A549 (cell line): Measurements from ENCODE around the gene GLE1. TPM values are rescaled to one million over a fixed set of nuclear protein-coding genes. Genes with fewer than 3 reads are reported as not detected.
A peak's percentile ranks its signal among the peaks of the same experiment; 100 is the strongest.

ENCODE experiments used
- ATAC-seq, 2 experiments: fragments of 200-7000 bp in 1 of 2; fragments of >200 bp in 1 of 2; cut with Nextera tagmentation in 1 of 2; cut with Tn5 transposase in 1 of 2; 3 replicates each; pipeline versions ENCODE4 v1.8.0 to v1.9.1; 2018 to 2020; ENCODE audit warnings: mild to moderate bottlenecking in 1 of 2, moderate library complexity in 1 of 2
- CTCF ChIA-PET: fragments of 300-600 bp; sonication (Branson Sonifier 250); formaldehyde crosslinking; extraction: SDS; loops from one replicate; lab custom pipeline; 2021; ENCODE audit warnings: antibody characterized with exemption, inconsistent platforms; lab: Yijun Ruan, JAX
- POLR2A ChIA-PET: fragments of 350-600 bp; formaldehyde crosslinking; extraction: SDS; loops from one replicate; lab custom pipeline; 2021; ENCODE audit warnings: antibody characterized with exemption, inconsistent platforms; lab: Yijun Ruan, JAX
- DNase-seq, 2 experiments: peaks; one replicate each; pipeline versions ENCODE4 v3.0.0 to v3.0.0-alpha.2; 2011 to 2016; ENCODE audit warnings: low read depth in 1 of 2, low spot score in 1 of 2
- FAIRE-seq: peaks from 2 replicates; lab custom pipeline; 2011; peaks lifted over from hg19 to GRCh38; lab: Jason Lieb, UNC
- H3K27ac ChIP-seq, 2 experiments: fragments of >200 bp; sonication (Bioruptor Twin); formaldehyde crosslinking; 3 replicates each; pipeline ENCODE4 v1.5.1; 2016 to 2017
- H3K4me1 ChIP-seq: fragments of >200 bp; sonication (Bioruptor Twin); formaldehyde crosslinking; 3 replicates; pipeline ENCODE4 v1.6.1; 2016
- H3K4me2 ChIP-seq: fragments of >200 bp; sonication (Bioruptor Twin); formaldehyde crosslinking; 3 replicates; pipeline ENCODE4 v1.6.1; 2016
- H3K4me3 ChIP-seq: fragments of >200 bp; sonication (Bioruptor Twin); formaldehyde crosslinking; 3 replicates; pipeline ENCODE4 v1.5.1; 2016
- H3K9me3 ChIP-seq: fragments of >200 bp; sonication (Bioruptor Twin); formaldehyde crosslinking; 3 replicates; pipeline ENCODE4 v1.6.1; 2016
- BHLHE40 ChIP-seq: IDR thresholded peaks from 2 replicates; pipeline ENCODE4 v1.6.1; 2012; ENCODE audit warnings: low read depth, low read length, inconsistent platforms
- CEBPB ChIP-seq, 2 experiments: fragments of >200 bp in 1 of 2; sonication (Bioruptor Twin) in 1 of 2; formaldehyde crosslinking in 1 of 2; IDR thresholded peaks; 2 replicates each; pipeline ENCODE4 v1.6.1; 2012 to 2016
- CHD2 ChIP-seq: fragments of 150-350 bp; IDR thresholded peaks from 2 replicates; pipeline ENCODE4 v1.6.1; 2014; ENCODE audit warnings: low read length; ENCODE audit not compliant: partially characterized antibody
- EP300 ChIP-seq, 2 experiments: fragments of >200 bp; sonication (Bioruptor Twin); formaldehyde crosslinking; IDR thresholded peaks; 2 replicates in 1 of 2; 3 replicates in 1 of 2; pipeline ENCODE4 v1.6.1; 2016 to 2017
- FOSL2 ChIP-seq, 2 experiments: fragments of 450-650 bp in 1 of 2; fragments of >200 bp in 1 of 2; sonication (Bioruptor Twin) in 1 of 2; formaldehyde crosslinking; IDR thresholded peaks; 2 replicates each; pipeline versions ENCODE4 v1.5.0 to v1.6.1; 2016 to 2020; ENCODE audit warnings: mild to moderate bottlenecking in 1 of 2, moderate library complexity in 1 of 2
- HEYL ChIP-seq: fragments of 250-450 bp; sonication (Bioruptor Pico); IDR thresholded peaks from 2 replicates; pipeline ENCODE4 v1.8.0; 2021; ENCODE audit warnings: mild to moderate bottlenecking, moderate library complexity
- HMGXB4 ChIP-seq: fragments of 250-450 bp; sonication (Bioruptor Pico); IDR thresholded peaks from 2 replicates; pipeline ENCODE4 v1.5.0; 2021; ENCODE audit warnings: mild to moderate bottlenecking, moderate library complexity, borderline replicate concordance
- HOXA7 ChIP-seq: fragments of 250-450 bp; sonication (Bioruptor Pico); IDR thresholded peaks from 2 replicates; pipeline ENCODE4 v1.5.0; 2020; ENCODE audit warnings: mild to moderate bottlenecking, moderate library complexity
- HOXB13 ChIP-seq: fragments of 250-450 bp; sonication (Bioruptor Pico); IDR thresholded peaks from 2 replicates; pipeline ENCODE4 v1.5.0; 2020; ENCODE audit warnings: low read depth, mild to moderate bottlenecking, moderate library complexity
- HOXB5 ChIP-seq: fragments of 250-450 bp; sonication (Bioruptor Pico); IDR thresholded peaks from 2 replicates; pipeline ENCODE4 v1.5.0; 2020; ENCODE audit warnings: mild to moderate bottlenecking, moderate library complexity
- JUN ChIP-seq, 2 experiments: fragments of >200 bp; sonication (Bioruptor Twin); formaldehyde crosslinking; IDR thresholded peaks; 2 replicates in 1 of 2; 3 replicates in 1 of 2; pipeline ENCODE4 v1.6.1; 2016 to 2017
- JUNB ChIP-seq: fragments of >200 bp; sonication (Bioruptor Twin); formaldehyde crosslinking; IDR thresholded peaks from 2 replicates; pipeline ENCODE4 v1.6.1; 2016
- KDM1A ChIP-seq: fragments of 200-600 bp; sonication (generic); IDR thresholded peaks from 2 replicates; pipeline ENCODE4 v1.6.1; 2016; ENCODE audit warnings: low read depth, mild to moderate bottlenecking
- NPAS2 ChIP-seq: fragments of 250-450 bp; sonication (Bioruptor Pico); IDR thresholded peaks from 2 replicates; pipeline ENCODE4 v1.8.0; 2022; ENCODE audit warnings: mild to moderate bottlenecking, moderate library complexity, borderline replicate concordance
- POLR2A ChIP-seq: IDR thresholded peaks from 2 replicates; pipeline ENCODE4 v1.6.1; 2012; ENCODE audit warnings: mild to moderate bottlenecking, low read length
- POLR2AphosphoS2 ChIP-seq: conservative IDR thresholded peaks from 2 replicates; pipeline ENCODE4 v1.6.1; 2012; ENCODE audit warnings: low read length, improper control_type of control experiment, inconsistent platforms
- RARB ChIP-seq: fragments of 250-450 bp; sonication (Bioruptor Pico); IDR thresholded peaks from 2 replicates; pipeline ENCODE4 v1.8.0; 2021; ENCODE audit warnings: mild to moderate bottlenecking, moderate library complexity
- RNF2 ChIP-seq: fragments of 200-600 bp; sonication (generic); IDR thresholded peaks from 2 replicates; pipeline ENCODE4 v1.6.1; 2016; ENCODE audit warnings: low read depth, mild to moderate bottlenecking, antibody characterized with exemption, moderate library complexity, borderline replicate concordance
- TP53 ChIP-seq: fragments of 250-450 bp; sonication (Bioruptor Pico); IDR thresholded peaks from 2 replicates; pipeline ENCODE4 v1.5.0; 2021; ENCODE audit warnings: mild to moderate bottlenecking, moderate library complexity
- USF2 ChIP-seq: fragments of 450-650 bp; IDR thresholded peaks from 2 replicates; pipeline ENCODE4 v1.6.1; 2014; ENCODE audit warnings: antibody characterized with exemption
- ZC3H11A ChIP-seq: fragments of 450-650 bp; IDR thresholded peaks from 2 replicates; pipeline ENCODE4 v1.6.1; 2014; ENCODE audit warnings: antibody characterized with exemption, mild to moderate bottlenecking
- ZFP36 ChIP-seq: fragments of 450-650 bp; IDR thresholded peaks from 2 replicates; pipeline ENCODE4 v1.6.1; 2014; ENCODE audit warnings: borderline replicate concordance; ENCODE audit not compliant: partially characterized antibody
- WGBS: methylation state at CpG from one replicate; pipeline ENCODE4 v1.1.6; 2017; ENCODE audit errors: missing lambda C conversion rate; 5-methylcytosine and 5-hydroxymethylcytosine counted together
- polyA plus RNA-seq, 4 experiments: library from polyadenylated mRNA; depleted of rRNA in 3 of 4; stranded (reverse); fragments of >200 nt; fragmentation: RNase III in 1 of 4; extraction: RNeasy Plus Mini Kit Qiagen cat#74134 plus additional on column Dnase treatment in 1 of 4; gene quantifications; 2 replicates in 3 of 4; 3 replicates in 1 of 4; pipeline ENCODE4 v1.2.3, GENCODE V29; 2011 to 2017
- TF ChIP-seq, protein P1 (sequence below): fragments of >200 bp; sonication (Bioruptor Twin); formaldehyde crosslinking; IDR thresholded peaks from 2 replicates; pipeline ENCODE4 v1.6.1; 2016
- TF ChIP-seq, protein P2 (sequence below): IDR thresholded peaks from 2 replicates; pipeline ENCODE4 v1.6.1; 2012; ENCODE audit warnings: low read depth, borderline replicate concordance

The GLE1 gene
- polyA plus RNA-seq, 2 of the 4 experiments (the other 2 are of a cell fraction) = 31.5 to 49.2 TPM

DNA sequence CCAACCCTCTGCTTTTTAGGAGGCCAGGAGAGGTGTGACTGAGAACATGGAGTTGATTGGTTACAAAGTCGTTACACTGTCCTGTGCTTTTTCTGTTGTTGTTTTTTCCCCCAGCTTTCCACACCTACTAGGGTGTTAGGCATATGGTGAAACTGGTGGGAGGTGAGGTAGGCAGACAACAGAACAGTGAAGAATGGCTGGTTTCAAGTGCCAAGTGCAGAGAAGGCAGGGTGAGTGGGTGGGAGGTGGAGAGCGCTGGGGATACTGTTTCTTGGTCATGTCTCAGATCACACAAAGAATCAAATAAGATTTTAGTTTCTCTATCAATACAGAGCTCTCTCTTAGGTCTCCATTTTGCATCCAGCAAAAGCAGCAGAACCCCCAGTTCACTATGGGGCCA is 45.7 kb downstream of the GLE1 start:
- DNase-seq = no peak
- Histone ChIP-seq H3K9me3 (no peaks in the 10 kb centered on the region), H3K27ac (peak overlapping the region in 1 of 2 experiments; percentile 95; a peak in 1 of 6 replicates), H3K4me2 (no peak overlapping the region), H3K4me3 (no peak overlapping the region), H3K4me1 (peaks cover 29% of the 10 kb centered on the region)
- TF ChIP-seq POLR2A = no peak
- TF ChIP-seq NPAS2 = no peak
- TF ChIP-seq ZFP36 = no peak
- no peak for TF ChIP-seq JUNB
- no peak for TF ChIP-seq ZC3H11A
- no peak for TF ChIP-seq USF2
- TF ChIP-seq EP300 (IDR thresholded peaks at IDR 0.05) = no peak
- TF ChIP-seq HOXB5 (CRISPR knock-in tag) = no peak
- no peak for TF ChIP-seq HEYL (CRISPR knock-in tag)
- no peak for TF ChIP-seq CEBPB (IDR thresholded peaks at IDR 0.05)
- 87% methylated on average over 2 of the region's 2 CpGs for WGBS
- no peak for FAIRE-seq
- no peak for ATAC-seq
- POLR2A ChIA-PET = interaction anchor here (0.6 to 1.2 kb wide), 2 partner anchors 45 to 85 kb away, joined by 3 to 4 read pairs; no protein-coding TSS in a partner anchor
- CTCF ChIA-PET = interaction anchor here (0.9 to 2.1 kb wide), 6 partner anchors 9 to 153 kb away, joined by 3 to 8 read pairs (median 4); partner anchors contain the start of gene GLE1

GRCh38 chr9:128550770-128551656 is 46.5 kb downstream of the GLE1 start:
- ATAC-seq (no peak), DNase-seq (no peak), FAIRE-seq (no peak)
- TF ChIP-seq HOXA7 (CRISPR knock-in tag) (no peak), JUN (IDR thresholded peaks at IDR 0.05) (no peak), JUNB (no peak), HMGXB4 (CRISPR knock-in tag) (no peak)
- TF ChIP-seq, protein P1, sequence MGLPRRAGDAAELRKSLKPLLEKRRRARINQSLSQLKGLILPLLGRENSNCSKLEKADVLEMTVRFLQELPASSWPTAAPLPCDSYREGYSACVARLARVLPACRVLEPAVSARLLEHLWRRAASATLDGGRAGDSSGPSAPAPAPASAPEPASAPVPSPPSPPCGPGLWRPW = no peak
- H3K4me1 ChIP-seq = peaks cover 36% of the 10 kb centered on the region
- H3K4me3 ChIP-seq = peak overlapping the region; percentile 75
- WGBS = 86% methylated on average over 11 of the region's 11 CpGs
- CTCF ChIA-PET = interaction anchor here (1.0 to 2.1 kb wide), 7 partner anchors 10 to 152 kb away, joined by 3 to 8 read pairs (median 3); partner anchors contain the start of gene GLE1
- H3K27ac ChIP-seq = peak overlapping the region; percentile 79 to 95
- peak overlapping the region; percentile 91 for H3K4me2 ChIP-seq
- POLR2A ChIA-PET = interaction anchor here (0.5 to 1.9 kb wide), 8 partner anchors 8 to 71 kb away, joined by 3 to 8 read pairs (median 4); partner anchors contain the start of gene GLE1
- no peaks in the 10 kb centered on the region for H3K9me3 ChIP-seq

DNA sequence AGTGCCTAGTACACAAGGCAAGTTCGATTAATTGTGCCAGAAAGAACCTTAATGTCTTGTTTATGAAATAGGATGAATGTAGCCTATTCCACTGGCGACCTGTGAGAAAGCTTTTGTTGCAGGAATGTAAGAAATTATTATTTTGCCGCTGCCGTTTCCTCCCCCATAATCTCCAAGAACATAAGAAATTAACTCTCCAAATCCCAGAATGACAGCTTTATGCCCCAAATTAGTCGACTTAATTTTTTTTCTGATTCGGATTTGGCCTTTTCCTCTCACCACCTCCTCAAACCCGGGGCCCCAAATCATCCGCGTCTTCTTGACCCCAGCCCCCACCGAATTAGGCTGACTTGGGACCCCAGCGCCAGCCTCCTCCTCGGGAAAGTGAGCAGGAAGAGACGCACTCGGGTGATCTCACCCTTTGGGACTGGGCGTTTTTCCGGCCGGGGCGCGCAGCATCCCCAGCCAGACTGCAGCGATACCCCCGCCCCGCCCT is 47.2 kb downstream of the GLE1 start:
- Histone ChIP-seq H3K4me1 (peaks cover 43% of the 10 kb centered on the region), H3K4me2 (peak overlapping the region; percentile 91), H3K4me3 (peak overlapping the region; percentile 75), H3K9me3 (no peaks in the 10 kb centered on the region), H3K27ac (peak overlapping the region; percentile 79 to 95)
- FAIRE-seq (no peak), ATAC-seq (no peak; a peak in 1 of 6 replicates), DNase-seq (no peak)
- CTCF ChIA-PET = interaction anchor here (1.0 to 2.3 kb wide), 7 partner anchors 8 to 141 kb away, joined by 3 to 8 read pairs (median 4); no protein-coding TSS in a partner anchor
- WGBS = 3% methylated on average over 21 of the region's 22 CpGs
- TF ChIP-seq KDM1A (no peak), CHD2 (no peak), FOSL2 (IDR thresholded peaks at IDR 0.05) (no peak), FOSL2 (CRISPR knock-in tag; IDR thresholded peaks at IDR 0.05) (no peak), POLR2AphosphoS2 (no peak), POLR2A (no peak), RNF2 (no peak), EP300 (IDR thresholded peaks at IDR 0.05) (no peak), HOXB13 (no peak), BHLHE40 (no peak), RARB (CRISPR knock-in tag) (no peak), TP53 (CRISPR knock-in tag) (no peak), JUNB (no peak)
- TF ChIP-seq, protein P2, sequence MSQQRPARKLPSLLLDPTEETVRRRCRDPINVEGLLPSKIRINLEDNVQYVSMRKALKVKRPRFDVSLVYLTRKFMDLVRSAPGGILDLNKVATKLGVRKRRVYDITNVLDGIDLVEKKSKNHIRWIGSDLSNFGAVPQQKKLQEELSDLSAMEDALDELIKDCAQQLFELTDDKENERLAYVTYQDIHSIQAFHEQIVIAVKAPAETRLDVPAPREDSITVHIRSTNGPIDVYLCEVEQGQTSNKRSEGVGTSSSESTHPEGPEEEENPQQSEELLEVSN = no peak
- POLR2A ChIA-PET = interaction anchor here (0.5 to 2.3 kb wide), 20 partner anchors 8 to 484 kb away, joined by 3 to 12 read pairs (median 3); partner anchors contain the start of gene GLE1
